ENCODE results near the gene ZNF239.

DNA sequence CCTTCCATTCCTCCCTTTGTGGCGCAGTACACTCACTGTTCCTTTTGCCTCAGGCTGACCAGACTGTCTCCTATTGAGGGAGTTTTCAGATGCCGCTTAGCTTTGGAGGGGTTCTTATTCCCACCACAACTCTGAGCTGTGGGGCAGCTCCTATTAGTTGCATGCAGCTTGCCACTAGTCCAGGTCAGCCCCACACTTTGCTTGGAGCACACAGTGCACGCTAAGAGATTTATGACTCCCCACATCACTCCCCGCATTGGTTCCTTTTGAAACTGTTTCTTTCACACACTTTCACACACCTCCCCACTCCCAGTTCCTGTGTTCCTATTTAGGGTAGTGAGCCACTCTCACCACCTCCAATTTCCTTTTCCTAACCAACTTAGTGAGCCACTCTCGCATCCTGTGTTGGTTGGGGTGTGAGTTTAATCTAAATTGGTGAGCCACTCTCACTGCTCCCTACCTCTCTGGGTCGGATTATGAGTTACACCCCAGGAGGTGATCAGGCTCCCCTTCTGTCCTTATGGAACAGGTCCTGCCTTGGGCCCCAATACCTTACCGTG, 21.4 kb upstream of the ZNF239 start:
- TF ChIP-seq, protein P1, sequence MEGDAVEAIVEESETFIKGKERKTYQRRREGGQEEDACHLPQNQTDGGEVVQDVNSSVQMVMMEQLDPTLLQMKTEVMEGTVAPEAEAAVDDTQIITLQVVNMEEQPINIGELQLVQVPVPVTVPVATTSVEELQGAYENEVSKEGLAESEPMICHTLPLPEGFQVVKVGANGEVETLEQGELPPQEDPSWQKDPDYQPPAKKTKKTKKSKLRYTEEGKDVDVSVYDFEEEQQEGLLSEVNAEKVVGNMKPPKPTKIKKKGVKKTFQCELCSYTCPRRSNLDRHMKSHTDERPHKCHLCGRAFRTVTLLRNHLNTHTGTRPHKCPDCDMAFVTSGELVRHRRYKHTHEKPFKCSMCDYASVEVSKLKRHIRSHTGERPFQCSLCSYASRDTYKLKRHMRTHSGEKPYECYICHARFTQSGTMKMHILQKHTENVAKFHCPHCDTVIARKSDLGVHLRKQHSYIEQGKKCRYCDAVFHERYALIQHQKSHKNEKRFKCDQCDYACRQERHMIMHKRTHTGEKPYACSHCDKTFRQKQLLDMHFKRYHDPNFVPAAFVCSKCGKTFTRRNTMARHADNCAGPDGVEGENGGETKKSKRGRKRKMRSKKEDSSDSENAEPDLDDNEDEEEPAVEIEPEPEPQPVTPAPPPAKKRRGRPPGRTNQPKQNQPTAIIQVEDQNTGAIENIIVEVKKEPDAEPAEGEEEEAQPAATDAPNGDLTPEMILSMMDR (IDR thresholded peaks at IDR 0.05), result no peak
- no peak for TF ChIP-seq POLR2A (IDR thresholded peaks at IDR 0.05)

Data from esophagus squamous epithelium (tissue), 4 donors.